GM19238 (cell line): ENCODE data around the gene CLHC1.
"Not testable (repeated sequence)": the region's sequence is repeated elsewhere in the genome, so short reads cannot be mapped to it uniquely, and the experiment has no call there.

ENCODE experiments used
- DNase-seq: peaks from one replicate; pipeline ENCODE4 v3.0.0; 2011; ENCODE audit warnings: low spot score; ENCODE audit not compliant: insufficient read length

The CLHC1 gene

GRCh38 chr2:55232084-55232862 lies at the start of gene CLHC1, which contains the start of gene RPS27A:
Gene CLHC1, minus strand, starts transcription at chr2:55232293. Its CDS starts 9,882 bp downstream, at chr2:55222411.
Gene RPS27A, plus strand, starts transcription at chr2:55232688. Its CDS starts 137 bp downstream, at chr2:55232825.
- DNase-seq: peak; percentile 62

GRCh38 chr2:55280851-55281546 lies 48.9 kb upstream of the CLHC1 start:
- DNase-seq: not testable (repeated sequence)

GRCh38 chr2:55279859-55280424 lies 47.8 kb upstream of the CLHC1 start:
- DNase-seq: not testable (repeated sequence)

- DNase-seq: not testable (repeated sequence)
Measured at GRCh38 chr2:55279214-55279835, 47.2 kb upstream of the CLHC1 start.

GRCh38 chr2:55277310-55277709 lies 45.2 kb upstream of the CLHC1 start:
- DNase-seq: no peak

GRCh38 chr2:55274346-55274745 lies 42.3 kb upstream of the CLHC1 start:
- DNase-seq: not testable (repeated sequence)

GRCh38 chr2:55269645-55269990 lies 37.5 kb upstream of the CLHC1 start:
- DNase-seq: no peak

- DNase-seq: peak; percentile 72
Measured at GRCh38 chr2:55268907-55269644, 37.0 kb upstream of the CLHC1 start, which contains the start of gene MTIF2. Gene MTIF2, minus strand, starts transcription at chr2:55269231. Its CDS starts 5,373 bp downstream, at chr2:55263858.

- DNase-seq: no peak
Measured at GRCh38 chr2:55268288-55268906, 36.3 kb upstream of the CLHC1 start.

GRCh38 chr2:55259586-55259985 lies 27.5 kb upstream of the CLHC1 start:
- DNase-seq: not testable (repeated sequence)

GRCh38 chr2:55252832-55253231 lies 20.7 kb upstream of the CLHC1 start:
- no peak for DNase-seq

- no peak for DNase-seq
Measured at GRCh38 chr2:55247025-55247424, 14.9 kb upstream of the CLHC1 start.

- no peak for DNase-seq
Measured at GRCh38 chr2:55245411-55245810, 13.3 kb upstream of the CLHC1 start.

- no peak for DNase-seq
Measured at GRCh38 chr2:55242617-55243016, 10.5 kb upstream of the CLHC1 start.

GRCh38 chr2:55241582-55241981 lies 9.5 kb upstream of the CLHC1 start:
- not testable (repeated sequence) for DNase-seq

GRCh38 chr2:55239656-55240222 lies 7.6 kb upstream of the CLHC1 start:
- DNase-seq: no peak

GRCh38 chr2:55236992-55237543 lies 5.0 kb upstream of the CLHC1 start:
- DNase-seq: no peak

GRCh38 chr2:55235724-55236538 lies 3.8 kb upstream of the CLHC1 start:
- no peak for DNase-seq

- DNase-seq: no peak
Measured at GRCh38 chr2:55233658-55233940, 1.5 kb upstream of the CLHC1 start.
